ENCODE measurements around the gene BOC. TPM values are rescaled to one million over a fixed set of nuclear protein-coding genes. Genes with fewer than 3 reads are reported as not detected.

Gene BOC
- total and polyA plus RNA-seq, 2 of the 13 experiments (the other 11 are each of a cell fraction or from before 2014, with no cell fraction given), result 0.04 TPM; not detected in 1

DNA sequence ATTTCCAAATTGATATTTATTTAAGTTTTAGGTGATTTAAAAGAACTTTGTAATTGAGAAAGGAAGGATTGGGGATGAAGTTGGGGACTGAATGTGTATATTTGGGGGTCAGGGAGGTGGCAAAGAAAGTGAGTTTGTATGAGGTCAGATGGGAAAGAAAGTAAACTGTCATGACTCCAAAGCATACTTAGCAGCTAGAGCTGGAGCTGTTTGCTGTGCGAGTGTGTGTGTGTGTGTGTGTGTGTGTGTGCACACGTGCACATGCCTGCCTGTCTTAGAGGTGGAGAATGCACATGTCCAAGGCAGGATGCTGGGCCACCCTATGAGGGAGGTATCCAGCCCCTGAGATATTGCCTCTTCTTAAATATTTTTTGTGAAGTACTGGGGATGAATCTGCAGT is 21.0 kb downstream of the BOC start:
- FAIRE-seq (no peak), ATAC-seq (no peak), DNase-seq (ENCODE audit: low spot score) (no peak)
- ChIA-PET POLR2A (no interaction called here), CTCF (ENCODE audit: low intra/inter-chr PET ratio, low total read pairs) (no interaction called here)
- H3K27me3 ChIP-seq (ENCODE audit: control insufficient read depth in 1 of 2, insufficient read depth in 2 of 2, low read length in 2 of 2), result peaks cover 0 to 21% of the 10 kb centered on the region in 2 experiments; a peak in 1 of 5 replicates
- TF ChIP-seq BHLHE40 (IDR thresholded peaks at IDR 0.05; ENCODE audit: low read length) (0 out of 2 replicates have a peak, but pooled peaks have one; percentile 26), GATAD2A (CRISPR knock-in tag; IDR thresholded peaks at IDR 0.05) (no peak), KLF15 (CRISPR knock-in tag; IDR thresholded peaks at IDR 0.05; ENCODE audit: borderline replicate concordance) (no peak), NR1H2 (CRISPR knock-in tag; IDR thresholded peaks at IDR 0.05; ENCODE audit: borderline replicate concordance, low read depth) (no peak), BORCS8-MEF2B (CRISPR knock-in tag; IDR thresholded peaks at IDR 0.05) (no peak), ETV5 (CRISPR knock-in tag; IDR thresholded peaks at IDR 0.05; ENCODE audit: borderline replicate concordance) (no peak), RELA (CRISPR knock-in tag; IDR thresholded peaks at IDR 0.05) (no peak), SATB2 (CRISPR knock-in tag; IDR thresholded peaks at IDR 0.05) (no peak), ZNF7 (CRISPR knock-in tag; IDR thresholded peaks at IDR 0.05) (no peak), ZNF678 (CRISPR knock-in tag; IDR thresholded peaks at IDR 0.05) (no peak)
- TF ChIP-seq, protein P1, sequence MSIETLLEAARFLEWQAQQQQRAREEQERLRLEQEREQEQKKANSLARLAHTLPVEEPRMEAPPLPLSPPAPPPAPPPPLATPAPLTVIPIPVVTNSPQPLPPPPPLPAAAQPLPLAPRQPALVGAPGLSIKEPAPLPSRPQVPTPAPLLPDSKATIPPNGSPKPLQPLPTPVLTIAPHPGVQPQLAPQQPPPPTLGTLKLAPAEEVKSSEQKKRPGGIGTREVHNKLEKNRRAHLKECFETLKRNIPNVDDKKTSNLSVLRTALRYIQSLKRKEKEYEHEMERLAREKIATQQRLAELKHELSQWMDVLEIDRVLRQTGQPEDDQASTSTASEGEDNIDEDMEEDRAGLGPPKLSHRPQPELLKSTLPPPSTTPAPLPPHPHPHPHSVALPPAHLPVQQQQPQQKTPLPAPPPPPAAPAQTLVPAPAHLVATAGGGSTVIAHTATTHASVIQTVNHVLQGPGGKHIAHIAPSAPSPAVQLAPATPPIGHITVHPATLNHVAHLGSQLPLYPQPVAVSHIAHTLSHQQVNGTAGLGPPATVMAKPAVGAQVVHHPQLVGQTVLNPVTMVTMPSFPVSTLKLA (IDR thresholded peaks at IDR 0.05), result peak; percentile 43
- no peak overlapping the region for H3K4me2 ChIP-seq (ENCODE audit: low read depth, low read length)
- no peaks in the 10 kb centered on the region for H4K20me1 ChIP-seq (ENCODE audit: insufficient read depth, low read length)
- no peaks in the 10 kb centered on the region for H3K9me3 ChIP-seq (ENCODE audit: low read length)
- intact Hi-C loops (cut with micrococcal nuclease; ENCODE audit: unreplicated experiment), result no loop called here
- H3K27ac ChIP-seq (ENCODE audit: extremely low read length, insufficient read depth, low read length), result no peak overlapping the region
- no CpG with 5 or more reads among the region's 2 CpGs for WGBS (ENCODE audit: low lambda C conversion rate)
- H3K9ac ChIP-seq (ENCODE audit: insufficient read depth, low read depth, low read length), result no peak overlapping the region
- H3K4me1 ChIP-seq (ENCODE audit: insufficient read depth, low read length), result no peaks in the 10 kb centered on the region
- no peaks in the 10 kb centered on the region for H3K36me3 ChIP-seq (replicated peaks in 1 of 2; ENCODE audit: control insufficient read depth in 1 of 2, insufficient read depth in 2 of 2, low read length in 2 of 2)
- no peak overlapping the region for H3K4me3 ChIP-seq (replicated peaks in 1 of 3; ENCODE audit: insufficient read depth in 1 of 3, low read depth in 2 of 3, low read length in 3 of 3)
- in situ Hi-C loops (cut with HindIII; ENCODE audit: extremely low pct_ligation_motif_present, low pct_unique_long_range_greater_than_20kb), result no loop called here
- H2AFZ ChIP-seq (ENCODE audit: low read length), result no peak overlapping the region
- no peaks in the 10 kb centered on the region for H3K79me2 ChIP-seq (ENCODE audit: insufficient read depth, low read length)
- BruUV-seq (replicated peaks), result no TSS peak

Measured in HepG2 (cell line).